Activated CD8-positive, alpha-beta T cell treated with anti-CD3 and anti-CD28 coated beads, Interleukin-2, amount 10 ng/mL, durations not matched to agents 7 days and 5 days (primary cell): ENCODE measurements around the gene PPP1R13B. TPM values are rescaled to one million over a fixed set of nuclear protein-coding genes. Genes with fewer than 3 reads are reported as not detected.
A peak's percentile ranks its signal among the peaks of the same experiment; 100 is the strongest.
"Not testable (repeated sequence)": the region's sequence is repeated elsewhere in the genome, so short reads cannot be mapped to it uniquely, and the experiment has no call there.

ENCODE experiments used
- ATAC-seq: fragments of 150-1000 bp; cut with Tn5 transposase; one replicate; pipeline ENCODE4 v1.10.0; 2021; ENCODE audit warnings: moderate library complexity
- CTCF ChIA-PET: fragments of 350-600 bp; sonication (Branson Sonifier 250); formaldehyde crosslinking; loops from one replicate; lab custom pipeline; 2021; ENCODE audit warnings: antibody characterized with exemption; lab: Charles Lee
- POLR2A ChIA-PET: fragments of 350-600 bp; sonication (Branson Sonifier 250); formaldehyde crosslinking; loops from one replicate; lab custom pipeline; 2021; ENCODE audit warnings: antibody characterized with exemption; lab: Charles Lee
- DNase-seq: peaks from one replicate; pipeline ENCODE4 v3.0.0-alpha.2; 2020
- H3K27ac Mint-ChIP-seq: one replicate; pipeline ENCODE4 v1.8.0; 2021; ENCODE audit warnings: mild to moderate bottlenecking, mixed read lengths
- H3K27me3 Mint-ChIP-seq: one replicate; pipeline ENCODE4 v1.8.0; 2021; ENCODE audit warnings: low read depth, mixed read lengths
- H3K36me3 Mint-ChIP-seq: one replicate; pipeline ENCODE4 v1.8.0; 2021; ENCODE audit warnings: low read depth, mixed read lengths
- H3K4me1 Mint-ChIP-seq: one replicate; pipeline ENCODE4 v1.8.0; 2021; ENCODE audit warnings: low read depth, mixed read lengths
- H3K4me3 Mint-ChIP-seq: one replicate; pipeline ENCODE4 v1.8.0; 2021; ENCODE audit warnings: mild to moderate bottlenecking, mixed read lengths
- H3K9me3 Mint-ChIP-seq: one replicate; pipeline ENCODE4 v1.8.0; 2022; ENCODE audit warnings: mixed read lengths; ENCODE audit not compliant: insufficient read depth
- total RNA-seq, 2 experiments: library from RNA; stranded (reverse); gene quantifications; one replicate each; pipeline ENCODE4 v1.2.3, GENCODE V29; 2021

The PPP1R13B gene
- total RNA-seq, 2 experiments from 2014 or later = 11.9 to 12.6 TPM

DNA sequence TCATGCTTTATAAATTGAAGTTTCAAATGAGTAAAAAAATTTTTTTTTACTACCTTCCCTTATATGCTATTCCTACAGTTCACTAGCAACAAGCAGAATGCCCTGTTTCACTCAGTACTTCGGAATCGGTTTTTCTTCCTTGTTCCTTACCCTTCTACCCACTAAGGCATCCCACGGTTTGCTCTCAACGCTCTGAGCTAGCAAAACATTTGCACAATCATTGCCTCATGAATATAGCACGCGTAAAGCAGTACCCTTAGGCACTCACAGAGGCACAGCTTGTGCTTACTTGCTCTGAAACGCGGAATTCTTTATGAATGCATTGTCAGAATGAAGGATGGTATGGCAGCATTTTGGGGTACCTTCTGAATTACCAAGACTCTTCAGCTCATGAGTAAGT is 45.0 kb downstream of the PPP1R13B start:
- Mint-ChIP-seq H3K4me1 (no peaks in the 10 kb centered on the region), H3K9me3 (no peaks in the 10 kb centered on the region), H3K27ac (no peak overlapping the region), H3K4me3 (no peak overlapping the region), H3K27me3 (no peaks in the 10 kb centered on the region), H3K36me3 (no peaks in the 10 kb centered on the region)
- ATAC-seq (no peak), DNase-seq (no peak)
- ChIA-PET CTCF (interaction anchor here (1.1 to 8.5 kb wide), 4 partner anchors 11 to 107 kb away, joined by 3 to 112 read pairs (median 8); no protein-coding TSS in a partner anchor), POLR2A (no interaction called here)

DNA sequence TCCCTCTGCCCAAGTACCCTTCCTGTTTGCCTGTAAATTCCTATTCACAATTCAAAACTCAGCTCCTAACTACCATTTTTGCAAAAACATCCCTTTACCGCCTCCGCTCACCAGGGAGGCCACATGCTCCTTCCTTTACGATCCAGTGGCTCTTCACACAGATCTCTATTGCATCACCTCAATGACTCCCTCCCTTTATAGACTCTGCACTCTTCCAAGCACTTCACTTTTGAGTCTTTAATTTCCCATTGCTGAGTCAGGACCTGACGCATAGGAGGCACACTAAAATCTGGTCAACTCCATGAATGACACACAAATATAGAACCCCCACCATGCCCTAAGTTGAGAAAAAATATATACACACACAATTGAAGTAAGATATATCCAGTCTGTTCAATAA is 45.9 kb downstream of the PPP1R13B start:
- no peak overlapping the region for H3K4me3 Mint-ChIP-seq
- no peaks in the 10 kb centered on the region for H3K36me3 Mint-ChIP-seq
- ChIA-PET CTCF (interaction anchor here (1.3 kb wide), 1 partner anchor 11 kb away, joined by 3 read pairs; no protein-coding TSS in a partner anchor), POLR2A (no interaction called here)
- no peaks in the 10 kb centered on the region for H3K27me3 Mint-ChIP-seq
- no peak for DNase-seq
- H3K27ac Mint-ChIP-seq = no peak overlapping the region
- H3K9me3 Mint-ChIP-seq = no peaks in the 10 kb centered on the region
- ATAC-seq = no peak
- no peaks in the 10 kb centered on the region for H3K4me1 Mint-ChIP-seq

DNA sequence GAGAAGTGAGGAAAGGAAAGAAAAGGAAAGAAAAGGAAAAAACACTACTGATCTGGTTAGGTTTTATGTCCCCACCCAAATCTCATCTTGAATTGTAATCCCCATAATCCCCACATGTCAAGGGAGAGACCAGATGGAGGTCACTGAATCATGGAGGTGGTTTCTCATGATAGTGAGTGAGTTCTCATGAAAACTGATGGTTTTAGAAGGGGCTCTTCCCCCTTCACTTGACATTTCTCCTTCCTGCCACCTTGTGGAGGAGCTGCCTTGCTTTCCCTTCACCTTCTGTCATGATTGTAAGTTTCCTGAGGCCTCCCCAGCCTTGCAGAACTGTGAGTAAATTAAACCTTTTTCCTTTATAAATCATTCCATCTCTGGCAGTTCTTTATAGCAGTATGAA is 54.2 kb downstream of the PPP1R13B start:
- CTCF ChIA-PET, H3K4me3 Mint-ChIP-seq, H3K36me3 Mint-ChIP-seq, H3K9me3 Mint-ChIP-seq, H3K27ac Mint-ChIP-seq, H3K27me3 Mint-ChIP-seq, H3K4me1 Mint-ChIP-seq, ATAC-seq: not testable (repeated sequence)
- POLR2A ChIA-PET = interaction anchor here (0.7 kb wide), 1 partner anchor 77 kb away, joined by 3 read pairs; the partner anchor contains the start of gene ZFYVE21
- peak; percentile 22 for DNase-seq

DNA sequence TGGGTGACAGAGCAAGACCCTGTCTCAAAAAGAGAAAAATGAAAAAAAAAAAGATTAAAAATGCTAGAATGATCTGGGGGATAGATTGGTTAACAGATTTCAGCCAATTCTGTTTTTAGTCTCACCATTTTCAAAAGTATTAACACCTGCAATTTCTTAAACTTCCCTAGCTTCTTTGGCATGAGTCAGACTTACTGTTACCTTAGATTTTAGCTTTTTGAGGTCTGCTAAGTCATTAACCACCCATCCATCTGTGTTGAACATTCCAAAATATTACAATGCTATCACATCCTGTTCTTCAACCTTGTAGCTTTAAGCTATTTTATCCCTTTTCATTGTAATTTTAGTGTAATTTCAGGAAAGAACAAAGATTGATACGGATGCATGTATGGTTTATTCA is 59.3 kb downstream of the PPP1R13B start:
- POLR2A ChIA-PET = interaction anchor here (0.6 kb wide), 1 partner anchor 212 kb away, joined by 3 read pairs; no protein-coding TSS in a partner anchor
- Mint-ChIP-seq H3K9me3 (no peaks in the 10 kb centered on the region), H3K27me3 (no peaks in the 10 kb centered on the region), H3K4me1 (no peaks in the 10 kb centered on the region), H3K27ac (no peak overlapping the region), H3K36me3 (no peaks in the 10 kb centered on the region), H3K4me3 (no peak overlapping the region)
- ATAC-seq = no peak
- DNase-seq = no peak
- CTCF ChIA-PET = interaction anchor here (0.9 kb wide), 1 partner anchor 27 kb away, joined by 3 read pairs; no protein-coding TSS in a partner anchor

DNA sequence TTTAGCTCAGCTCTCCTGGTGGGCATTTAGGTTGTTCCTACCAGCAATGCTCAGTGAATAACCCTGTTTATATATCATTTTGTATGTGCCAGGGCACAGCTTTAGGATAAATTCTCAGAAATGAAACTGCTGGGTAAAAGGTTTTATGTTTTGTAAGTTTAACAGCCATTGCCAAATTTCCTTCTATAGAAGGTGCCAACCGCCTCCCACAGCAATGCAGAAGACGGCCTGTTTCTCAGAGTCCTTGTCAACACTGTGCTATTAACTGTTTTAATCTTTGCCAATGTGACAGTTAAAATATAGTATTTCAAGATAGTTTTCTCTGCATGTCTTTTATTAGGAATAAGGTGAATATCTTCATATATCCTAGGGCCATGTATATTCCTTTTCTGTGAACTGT is 65.0 kb downstream of the PPP1R13B start:
- Mint-ChIP-seq H3K27ac (no peak overlapping the region), H3K4me3 (no peak overlapping the region), H3K27me3 (no peaks in the 10 kb centered on the region), H3K9me3 (no peaks in the 10 kb centered on the region), H3K36me3 (no peaks in the 10 kb centered on the region), H3K4me1 (no peaks in the 10 kb centered on the region)
- ATAC-seq (no peak), DNase-seq (no peak)
- ChIA-PET POLR2A (no interaction called here), CTCF (no interaction called here)

DNA sequence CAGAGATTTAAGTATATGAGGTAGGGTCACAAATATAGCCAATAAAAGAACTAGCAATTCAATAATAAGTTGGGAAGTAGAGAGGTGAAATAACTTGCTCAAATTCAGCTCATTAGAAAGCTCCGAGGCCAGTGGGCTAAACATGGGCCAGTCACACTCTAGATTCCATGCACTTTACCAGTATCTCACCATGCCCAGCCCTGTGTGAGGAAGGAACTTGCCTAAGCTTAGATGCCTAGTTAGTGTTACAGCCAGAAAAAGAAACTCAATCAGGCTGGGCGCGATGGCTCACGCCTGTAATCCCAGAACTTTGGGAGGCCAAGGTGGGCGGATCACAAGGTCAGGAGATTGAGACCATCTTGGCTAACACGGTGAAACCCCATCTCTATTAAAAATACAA is 71.1 kb downstream of the PPP1R13B start:
- H3K4me1 Mint-ChIP-seq, ATAC-seq, DNase-seq, CTCF ChIA-PET, H3K27me3 Mint-ChIP-seq, H3K4me3 Mint-ChIP-seq, H3K9me3 Mint-ChIP-seq, H3K36me3 Mint-ChIP-seq, H3K27ac Mint-ChIP-seq, POLR2A ChIA-PET: not testable (repeated sequence)

DNA sequence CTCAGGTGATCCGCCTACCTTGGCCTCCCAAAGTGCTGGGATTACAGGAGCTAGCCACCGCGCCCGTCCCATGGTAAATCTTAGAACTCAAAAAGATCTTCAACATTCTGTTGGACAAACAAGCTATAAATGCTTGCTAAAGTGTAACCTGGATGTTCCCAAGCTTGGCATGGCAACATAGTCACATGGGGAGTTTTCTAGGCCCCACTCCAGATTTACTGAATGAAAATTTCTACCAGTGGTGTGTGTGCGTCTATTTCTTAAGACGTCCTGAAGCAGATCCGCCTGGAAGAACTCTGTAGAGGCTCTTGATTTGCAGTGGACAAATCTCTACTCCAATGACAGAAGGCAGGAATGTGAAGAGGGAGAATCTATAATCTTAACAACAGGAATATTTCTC is 71.9 kb downstream of the PPP1R13B start:
- Mint-ChIP-seq H3K9me3 (no peaks in the 10 kb centered on the region), H3K36me3 (peaks cover 6% of the 10 kb centered on the region), H3K4me1 (no peaks in the 10 kb centered on the region), H3K27me3 (no peaks in the 10 kb centered on the region), H3K4me3 (no peak overlapping the region), H3K27ac (no peak overlapping the region)
- ATAC-seq = no peak
- no peak for DNase-seq
- POLR2A ChIA-PET = no interaction called here
- CTCF ChIA-PET = no interaction called here

DNA sequence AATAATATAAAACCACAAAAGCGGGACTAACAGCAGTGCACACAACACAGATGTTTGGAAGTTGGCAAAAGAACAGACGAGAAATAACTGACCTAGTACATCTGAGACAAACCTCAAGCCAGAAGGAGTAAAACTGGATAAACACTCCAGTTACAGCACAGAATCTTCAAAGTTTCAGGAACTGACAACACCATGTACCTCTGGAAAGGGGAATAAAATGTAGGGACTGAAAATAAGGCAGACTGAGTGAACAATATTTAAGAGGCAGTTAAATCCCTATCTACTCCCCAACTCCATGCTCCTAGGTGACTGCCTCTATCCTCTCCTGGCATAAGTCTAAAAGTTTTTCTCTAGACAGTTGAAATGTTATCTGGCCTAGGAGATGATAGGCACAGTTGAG is 73.9 kb downstream of the PPP1R13B start:
- Mint-ChIP-seq H3K4me3 (no peak overlapping the region), H3K9me3 (no peaks in the 10 kb centered on the region), H3K27ac (no peak overlapping the region), H3K4me1 (no peaks in the 10 kb centered on the region), H3K36me3 (peaks cover 6% of the 10 kb centered on the region), H3K27me3 (no peaks in the 10 kb centered on the region)
- ChIA-PET POLR2A (no interaction called here), CTCF (no interaction called here)
- DNase-seq = no peak
- no peak for ATAC-seq

DNA sequence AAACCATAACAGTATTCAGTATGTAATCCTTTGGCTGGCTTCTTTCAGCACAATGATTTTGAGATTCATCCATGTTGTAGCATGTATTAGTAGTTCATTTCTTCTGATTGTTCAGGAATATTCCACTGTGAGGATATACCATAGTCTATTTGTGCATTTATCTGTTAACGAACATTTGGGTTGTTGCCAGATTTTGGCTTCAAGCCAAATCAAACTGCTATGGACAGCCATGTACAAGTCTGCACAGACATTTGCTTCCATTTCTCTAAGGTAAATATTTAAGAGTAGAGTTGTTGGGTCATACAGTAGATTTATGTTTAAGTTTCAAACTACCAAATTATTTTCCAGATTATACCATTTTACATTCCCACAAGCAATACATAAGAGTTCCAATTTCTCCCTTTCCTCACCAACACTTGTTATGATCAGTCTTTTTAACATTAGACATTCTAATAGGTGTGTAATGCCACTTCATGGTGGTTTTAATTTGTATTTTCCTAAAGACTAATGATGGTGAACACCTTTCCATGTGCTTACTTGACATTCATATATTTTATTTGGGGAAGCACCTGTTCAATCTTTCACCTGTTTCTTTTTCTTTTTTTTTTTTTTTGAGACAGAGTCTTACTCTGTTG is 75.2 kb downstream of the PPP1R13B start:
- ATAC-seq (no peak), DNase-seq (no peak)
- Mint-ChIP-seq H3K4me1 (no peaks in the 10 kb centered on the region), H3K27me3 (no peaks in the 10 kb centered on the region), H3K36me3 (peaks cover 6% of the 10 kb centered on the region), H3K27ac (no peak overlapping the region), H3K9me3 (no peaks in the 10 kb centered on the region), H3K4me3 (no peak overlapping the region)
- CTCF ChIA-PET = no interaction called here
- POLR2A ChIA-PET = no interaction called here

DNA sequence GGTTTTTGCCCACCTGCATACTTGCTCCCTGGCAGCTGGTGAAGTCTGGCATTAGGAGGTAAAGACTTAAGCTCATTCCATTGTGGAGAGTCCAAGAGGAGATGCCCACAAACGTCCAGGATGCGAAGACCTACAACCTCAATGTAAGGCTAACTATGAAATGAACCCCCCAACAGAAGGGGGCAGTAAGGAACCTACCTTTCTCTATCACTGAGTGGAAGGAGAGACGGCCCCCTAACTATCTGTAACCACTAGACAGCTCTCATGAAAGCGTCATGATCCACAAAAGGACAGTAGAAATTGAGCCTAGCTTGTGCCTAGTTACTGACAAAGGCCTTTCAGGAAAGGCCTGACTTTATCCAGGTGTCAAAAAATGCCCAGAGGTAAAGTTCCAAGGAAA is 76.5 kb downstream of the PPP1R13B start:
- H3K4me3 Mint-ChIP-seq = no peak overlapping the region
- peaks cover 6% of the 10 kb centered on the region for H3K36me3 Mint-ChIP-seq
- no peaks in the 10 kb centered on the region for H3K9me3 Mint-ChIP-seq
- H3K4me1 Mint-ChIP-seq = no peaks in the 10 kb centered on the region
- CTCF ChIA-PET = no interaction called here
- DNase-seq (no peak), ATAC-seq (no peak)
- H3K27me3 Mint-ChIP-seq = no peaks in the 10 kb centered on the region
- POLR2A ChIA-PET = interaction anchor here (0.6 kb wide), 1 partner anchor 69 kb away, joined by 4 read pairs; no protein-coding TSS in a partner anchor
- no peak overlapping the region for H3K27ac Mint-ChIP-seq

DNA sequence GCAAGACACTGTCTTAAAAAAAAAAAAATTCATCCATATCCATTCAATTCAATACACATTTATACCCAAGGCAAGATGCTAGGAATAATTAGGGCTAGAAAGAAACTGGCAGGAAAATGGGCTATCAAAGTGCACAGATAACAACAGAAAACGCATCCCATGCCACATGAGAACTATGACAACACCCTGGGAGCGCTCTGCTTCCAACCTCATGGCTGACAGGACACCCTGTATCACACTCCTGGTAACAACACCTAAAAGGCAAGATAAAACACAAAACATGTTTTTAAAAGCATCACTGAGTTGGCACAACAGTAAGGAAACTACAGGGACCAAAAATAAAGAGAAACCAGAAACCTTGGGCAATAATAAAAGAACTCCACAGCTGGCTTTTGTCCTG is 76.9 kb downstream of the PPP1R13B start:
- no peaks in the 10 kb centered on the region for H3K4me1 Mint-ChIP-seq
- H3K27me3 Mint-ChIP-seq = no peaks in the 10 kb centered on the region
- no peak for ATAC-seq
- H3K27ac Mint-ChIP-seq = no peak overlapping the region
- H3K36me3 Mint-ChIP-seq = peaks cover 6% of the 10 kb centered on the region
- ChIA-PET POLR2A (interaction anchor here (0.6 kb wide), 1 partner anchor 69 kb away, joined by 4 read pairs; no protein-coding TSS in a partner anchor), CTCF (no interaction called here)
- H3K4me3 Mint-ChIP-seq = no peak overlapping the region
- no peak for DNase-seq
- H3K9me3 Mint-ChIP-seq = no peaks in the 10 kb centered on the region

DNA sequence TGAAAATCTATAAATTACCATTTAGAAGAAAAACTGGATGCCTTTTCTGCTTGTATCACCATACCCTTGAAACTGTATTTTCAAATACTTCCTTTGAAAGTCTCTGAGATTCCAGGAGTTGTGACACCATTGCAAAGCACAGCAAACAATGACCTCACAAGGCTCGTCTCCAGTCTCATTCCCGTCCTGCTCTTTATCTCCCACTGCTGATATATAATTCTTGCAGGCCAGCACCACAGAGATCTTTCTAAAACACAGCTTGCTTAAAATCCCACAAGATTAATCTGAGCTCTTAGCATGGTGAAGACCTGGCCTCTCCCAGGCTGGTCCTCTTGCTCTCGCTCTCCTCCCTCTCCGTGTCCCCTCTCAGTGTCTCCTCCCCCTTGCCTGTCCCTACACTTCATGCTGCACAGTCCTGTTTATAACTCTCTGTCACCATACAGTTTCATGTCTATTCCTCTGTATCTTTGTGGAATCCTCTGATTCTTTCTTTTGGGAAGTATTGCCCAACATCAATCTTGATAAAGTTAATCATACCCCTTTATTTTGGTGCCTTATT is 80.0 kb downstream of the PPP1R13B start:
- POLR2A ChIA-PET = no interaction called here
- CTCF ChIA-PET = no interaction called here
- Mint-ChIP-seq H3K27ac (no peak overlapping the region), H3K4me3 (no peak overlapping the region), H3K27me3 (no peaks in the 10 kb centered on the region), H3K9me3 (no peaks in the 10 kb centered on the region), H3K4me1 (peaks cover 6% of the 10 kb centered on the region), H3K36me3 (peaks cover 6% of the 10 kb centered on the region)
- no peak for DNase-seq
- no peak for ATAC-seq
